Lower lobe of right lung (tissue), 2 donors: ENCODE results near the gene PRC1. TPM values are rescaled to one million over a fixed set of nuclear protein-coding genes. Genes with fewer than 3 reads are reported as not detected.

Source experiments
- ATAC-seq, 2 donors: fragments of 200-7000 bp; cut with Tn5 transposase; one replicate each; pipeline ENCODE4 v1.9.1; 2020 to 2022; ENCODE audit warnings: mild to moderate bottlenecking in 2 of 2, moderate library complexity in 2 of 2
- DNase-seq: peaks from one replicate; pipeline ENCODE4 v3.0.0-alpha.2; 2020
- H3K27ac ChIP-seq: fragments of 200-600 bp; one replicate; pipeline ENCODE4 v1.8.0; 2022
- H3K27me3 ChIP-seq: fragments of 200-600 bp; one replicate; pipeline ENCODE4 v1.8.0; 2022; ENCODE audit warnings: low read depth
- H3K36me3 ChIP-seq: fragments of 200-600 bp; one replicate; pipeline ENCODE4 v1.8.0; 2022; ENCODE audit warnings: mild to moderate bottlenecking
- H3K4me1 ChIP-seq: fragments of 200-600 bp; one replicate; pipeline ENCODE4 v1.8.0; 2022
- H3K4me3 ChIP-seq: fragments of 200-600 bp; one replicate; pipeline ENCODE4 v1.8.0; 2022; ENCODE audit warnings: mild to moderate bottlenecking
- H3K9me3 ChIP-seq: fragments of 200-600 bp; one replicate; pipeline ENCODE4 v1.8.0; 2022
- intact Hi-C: fragments of 100-400 bp; cut with DNase I; formaldehyde crosslinking; loops from one replicate; pipeline ENCODE4 v1.11.0; 2022
- total RNA-seq: library from RNA; stranded (reverse); fragmentation: NEBNext Ultra II Directional; extraction: Animal tissue kit (Norgen Biotek cat#: 25700); gene quantifications from one replicate; pipeline ENCODE4 v1.2.1, GENCODE V29; 2021
- TF ChIP-seq, protein P1 (sequence below): fragments of 200-600 bp; IDR thresholded peaks from one replicate; pipeline ENCODE4 v1.8.0; 2022; ENCODE audit warnings: antibody characterized with exemption, mild to moderate bottlenecking
- donor health status: DM: no; HTN: yes; CAD: no; lungs with severe emphysema.

PRC1 gene
- total RNA-seq, 1 donor from 2014 or later, result 6.7 TPM

DNA sequence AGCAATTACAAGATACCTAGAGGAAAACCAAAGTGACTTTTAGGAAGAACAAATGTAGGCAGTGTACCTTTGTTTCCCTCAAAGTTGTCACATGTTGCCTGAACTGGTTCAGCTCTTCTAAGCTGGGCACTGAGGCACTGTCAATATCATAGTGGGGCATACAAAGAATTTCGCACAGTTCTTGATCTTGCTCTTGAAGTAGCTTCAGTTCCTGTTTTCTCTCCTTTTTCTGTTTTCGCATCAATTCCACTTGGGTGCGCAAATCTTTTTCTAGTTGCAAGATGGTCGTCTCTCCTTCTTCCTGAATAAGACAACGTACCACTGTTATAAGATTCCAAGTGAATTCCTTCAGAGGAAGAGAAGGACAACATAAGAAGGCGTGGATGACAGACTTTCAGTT is 12.7 kb downstream of the PRC1 start:
- Histone ChIP-seq H3K4me3 (no peak overlapping the region), H3K27ac (no peak overlapping the region), H3K27me3 (no peaks in the 10 kb centered on the region), H3K9me3 (no peaks in the 10 kb centered on the region), H3K4me1 (no peaks in the 10 kb centered on the region), H3K36me3 (peaks cover 4% of the 10 kb centered on the region)
- DNase-seq (no peak), ATAC-seq (no peak)
- intact Hi-C loops, result no loop called here
- TF ChIP-seq, protein P1, sequence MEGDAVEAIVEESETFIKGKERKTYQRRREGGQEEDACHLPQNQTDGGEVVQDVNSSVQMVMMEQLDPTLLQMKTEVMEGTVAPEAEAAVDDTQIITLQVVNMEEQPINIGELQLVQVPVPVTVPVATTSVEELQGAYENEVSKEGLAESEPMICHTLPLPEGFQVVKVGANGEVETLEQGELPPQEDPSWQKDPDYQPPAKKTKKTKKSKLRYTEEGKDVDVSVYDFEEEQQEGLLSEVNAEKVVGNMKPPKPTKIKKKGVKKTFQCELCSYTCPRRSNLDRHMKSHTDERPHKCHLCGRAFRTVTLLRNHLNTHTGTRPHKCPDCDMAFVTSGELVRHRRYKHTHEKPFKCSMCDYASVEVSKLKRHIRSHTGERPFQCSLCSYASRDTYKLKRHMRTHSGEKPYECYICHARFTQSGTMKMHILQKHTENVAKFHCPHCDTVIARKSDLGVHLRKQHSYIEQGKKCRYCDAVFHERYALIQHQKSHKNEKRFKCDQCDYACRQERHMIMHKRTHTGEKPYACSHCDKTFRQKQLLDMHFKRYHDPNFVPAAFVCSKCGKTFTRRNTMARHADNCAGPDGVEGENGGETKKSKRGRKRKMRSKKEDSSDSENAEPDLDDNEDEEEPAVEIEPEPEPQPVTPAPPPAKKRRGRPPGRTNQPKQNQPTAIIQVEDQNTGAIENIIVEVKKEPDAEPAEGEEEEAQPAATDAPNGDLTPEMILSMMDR, result no peak

DNA sequence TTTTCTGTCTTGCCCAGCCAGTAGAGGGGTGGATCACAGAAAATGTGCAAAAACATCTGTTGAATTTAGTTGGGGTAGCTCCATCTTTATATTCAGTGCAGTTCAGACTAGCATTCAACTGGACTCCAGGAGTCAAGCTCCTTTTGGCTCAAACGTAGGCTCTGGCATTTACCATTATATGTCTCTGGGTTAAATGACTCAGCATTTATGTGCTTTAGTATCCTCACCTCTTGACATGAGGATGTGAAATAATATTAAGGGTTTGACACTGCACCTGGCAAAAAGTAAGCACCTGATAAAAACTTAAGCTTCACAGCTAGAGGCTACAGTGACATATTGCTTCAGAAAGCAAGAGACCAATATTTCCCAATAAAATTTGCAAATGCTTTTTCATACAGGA is 14.8 kb downstream of the PRC1 start:
- TF ChIP-seq, protein P1, result no peak
- no peaks in the 10 kb centered on the region for H3K4me1 ChIP-seq
- intact Hi-C loops, result no loop called here
- H3K27me3 ChIP-seq, result no peaks in the 10 kb centered on the region
- no peak overlapping the region for H3K27ac ChIP-seq
- DNase-seq, result no peak
- no peak overlapping the region for H3K4me3 ChIP-seq
- peaks cover 4% of the 10 kb centered on the region for H3K36me3 ChIP-seq
- ATAC-seq, result no peak
- H3K9me3 ChIP-seq, result no peaks in the 10 kb centered on the region

DNA sequence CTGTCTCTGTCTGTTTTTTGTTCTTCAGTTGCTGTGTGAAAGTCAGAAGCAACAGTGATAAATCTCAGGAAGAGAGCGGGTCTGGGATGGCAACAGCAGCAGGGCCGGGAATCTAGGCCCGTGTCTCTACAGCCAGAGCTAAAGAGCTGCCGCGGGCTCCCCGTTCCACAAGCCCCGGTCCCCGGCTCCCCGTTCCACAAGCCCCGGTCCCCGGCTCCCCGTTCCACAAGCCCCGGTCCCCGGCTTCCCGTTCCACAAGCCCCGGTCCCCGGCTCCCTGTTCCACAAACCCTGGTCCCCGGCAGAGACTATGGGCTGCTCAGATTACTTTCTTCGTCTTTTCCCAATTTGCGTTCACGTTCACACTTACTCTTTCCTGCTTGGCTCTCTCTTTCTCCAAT is 20.1 kb downstream of the PRC1 start:
- no peaks in the 10 kb centered on the region for H3K9me3 ChIP-seq
- H3K4me1 ChIP-seq, result no peaks in the 10 kb centered on the region
- ATAC-seq, result no peak
- DNase-seq, result no peak
- intact Hi-C loops, result no loop called here
- TF ChIP-seq, protein P1, result no peak
- H3K4me3 ChIP-seq, result no peak overlapping the region
- H3K27me3 ChIP-seq, result no peaks in the 10 kb centered on the region
- H3K36me3 ChIP-seq, result no peaks in the 10 kb centered on the region
- H3K27ac ChIP-seq, result no peak overlapping the region

DNA sequence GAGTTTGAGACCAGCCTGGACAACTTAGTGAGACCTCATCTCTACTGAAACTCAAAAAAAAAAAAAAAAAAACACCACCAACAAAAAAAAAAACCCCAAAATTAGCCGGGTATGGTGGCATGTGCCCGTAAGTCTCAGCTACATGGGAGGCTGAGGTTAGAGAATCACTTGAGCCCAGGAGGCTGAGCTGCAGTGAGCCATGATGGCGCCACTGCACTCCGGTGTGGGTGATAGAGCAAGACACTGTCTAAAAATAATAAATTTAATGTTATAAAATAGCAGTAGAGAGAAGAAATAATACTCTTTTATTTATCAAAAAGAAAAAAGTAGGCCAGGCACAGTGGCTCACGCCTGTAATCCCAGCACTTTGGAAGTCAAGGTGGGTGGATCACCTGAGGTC is 22.2 kb downstream of the PRC1 start:
- ATAC-seq (no peak), DNase-seq (no peak)
- no peak overlapping the region for H3K27ac ChIP-seq
- intact Hi-C loops, result no loop called here
- no peaks in the 10 kb centered on the region for H3K9me3 ChIP-seq
- no peak overlapping the region for H3K4me3 ChIP-seq
- H3K36me3 ChIP-seq, result peaks cover 3% of the 10 kb centered on the region
- H3K4me1 ChIP-seq, result no peaks in the 10 kb centered on the region
- no peaks in the 10 kb centered on the region for H3K27me3 ChIP-seq
- TF ChIP-seq, protein P1, result no peak

DNA sequence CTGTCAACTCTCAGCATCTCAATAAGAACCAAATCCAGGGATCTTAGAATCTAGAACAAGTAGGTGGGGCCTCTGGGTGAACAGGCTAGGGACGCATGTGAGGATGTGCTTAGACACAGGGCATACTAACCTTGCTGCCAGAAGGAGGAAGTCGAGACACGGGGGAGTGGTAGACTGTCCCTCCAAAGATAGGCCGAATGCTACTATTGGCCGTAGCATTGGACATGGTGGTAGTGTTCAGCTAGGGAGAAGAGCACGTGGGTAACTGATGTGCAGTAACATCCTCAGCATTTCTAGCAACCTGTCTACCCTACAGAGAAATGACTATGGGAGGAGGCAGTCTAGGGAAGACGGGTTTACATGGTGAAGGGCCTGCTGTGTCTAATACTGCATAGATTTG is 24.1 kb downstream of the PRC1 start:
- intact Hi-C loops, result no loop called here
- TF ChIP-seq, protein P1, result no peak
- no peak for DNase-seq

DNA sequence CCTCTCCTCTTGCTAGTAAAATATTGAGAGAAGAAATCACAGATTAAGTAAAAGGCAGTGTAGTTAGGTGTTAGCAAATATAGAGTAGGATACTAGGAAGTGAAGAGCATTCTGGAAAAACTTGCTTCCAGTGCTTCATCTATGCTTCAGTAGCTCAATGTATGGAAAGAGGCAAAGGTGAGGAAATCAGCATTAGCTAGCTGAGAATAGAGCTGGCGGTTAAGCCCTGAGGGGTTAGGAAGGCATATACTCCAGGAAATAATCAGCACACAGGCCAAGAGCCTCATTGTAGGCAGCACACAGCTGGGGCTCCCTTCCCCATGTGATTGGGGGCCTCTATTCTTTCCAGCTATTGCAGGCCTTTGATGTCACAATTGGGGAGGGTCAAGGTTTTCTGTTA is 25.9 kb downstream of the PRC1 start:
- intact Hi-C loops, result no loop called here
- ATAC-seq, result no peak
- H3K9me3 ChIP-seq, result no peaks in the 10 kb centered on the region
- TF ChIP-seq, protein P1, result no peak
- H3K4me1 ChIP-seq, result no peaks in the 10 kb centered on the region
- no peaks in the 10 kb centered on the region for H3K27me3 ChIP-seq
- no peak overlapping the region for H3K27ac ChIP-seq
- no peak for DNase-seq
- peaks cover 24% of the 10 kb centered on the region for H3K36me3 ChIP-seq
- no peak overlapping the region for H3K4me3 ChIP-seq

More for the DNA sequence above, 24.1 kb downstream of the PRC1 start:
- H3K4me3 ChIP-seq, result no peak overlapping the region
- no peak for ATAC-seq
- H3K4me1 ChIP-seq, result no peaks in the 10 kb centered on the region
- no peak overlapping the region for H3K27ac ChIP-seq
- H3K27me3 ChIP-seq, result no peaks in the 10 kb centered on the region
- no peaks in the 10 kb centered on the region for H3K9me3 ChIP-seq
- peaks cover 16% of the 10 kb centered on the region for H3K36me3 ChIP-seq
